Measurements from ENCODE around the gene FMN2. TPM values are rescaled to one million over a fixed set of nuclear protein-coding genes. Genes with fewer than 3 reads are reported as not detected.

FMN2 gene
- polyA plus RNA-seq, 2 of the 4 experiments (the other 2 are of a cell fraction), result 2.8 to 4.2 TPM

GRCh38 chr1:240190881-240191401 lies 99.3 kb downstream of the FMN2 start (continued):
- TF ChIP-seq BCL3 (IDR thresholded peaks at IDR 0.05), result no peak
- TF ChIP-seq CTCF (IDR thresholded peaks at IDR 0.05), result peak; percentile 91
- TF ChIP-seq GATA3 (IDR thresholded peaks at IDR 0.05; ENCODE audit: borderline replicate concordance), result peak; percentile 66; the same call in 1 of the 2 replicates
- TF ChIP-seq HEYL (CRISPR knock-in tag; IDR thresholded peaks at IDR 0.05), result no peak
- no peak for TF ChIP-seq NPAS2 (CRISPR knock-in tag; IDR thresholded peaks at IDR 0.05; ENCODE audit: borderline replicate concordance)
- no peak for TF ChIP-seq HDAC2 (IDR thresholded peaks at IDR 0.05)
- no peak for TF ChIP-seq HOXA7 (CRISPR knock-in tag; IDR thresholded peaks at IDR 0.05)
- TF ChIP-seq PHF8 (IDR thresholded peaks at IDR 0.05; ENCODE audit: borderline replicate concordance, low read depth), result no peak
- TF ChIP-seq USF2 (IDR thresholded peaks at IDR 0.05), result no peak
- TF ChIP-seq RNF2 (IDR thresholded peaks at IDR 0.05; ENCODE audit: borderline replicate concordance, low read depth), result no peak
- TF ChIP-seq CBX8 (IDR thresholded peaks at IDR 0.05), result no peak
- TF ChIP-seq CHD4 (IDR thresholded peaks at IDR 0.05; ENCODE audit: borderline replicate concordance), result no peak
- TF ChIP-seq KDM1A (IDR thresholded peaks at IDR 0.05; ENCODE audit: low read depth), result no peak
- TF ChIP-seq FOSL2 (IDR thresholded peaks at IDR 0.05), result no peak; the same call in 1 of the 2 replicates
- TF ChIP-seq FOSL2 (CRISPR knock-in tag; IDR thresholded peaks at IDR 0.05), result peak; percentile 79
- TF ChIP-seq ELK1 (IDR thresholded peaks at IDR 0.05; ENCODE audit: low read depth, low read length), result no peak
- no peak; a peak in 1 of 5 replicates for TF ChIP-seq JUN (IDR thresholded peaks at IDR 0.05)
- TF ChIP-seq ZFP36 (IDR thresholded peaks at IDR 0.05; ENCODE audit: borderline replicate concordance, partially characterized antibody), result no peak
- TF ChIP-seq SREBF2 (IDR thresholded peaks at IDR 0.05), result no peak

GRCh38 chr1:240192851-240193250 lies 101.2 kb downstream of the FMN2 start:
- H3K4me2 ChIP-seq, result no peak overlapping the region
- CTCF ChIA-PET, result interaction anchor here (1.0 kb wide), 1 partner anchor 499 kb away, joined by 4 read pairs; no protein-coding TSS in a partner anchor
- 68% methylated on average over 2 of the region's 2 CpGs for WGBS (ENCODE audit: missing lambda C conversion rate)
- H3K9me3 ChIP-seq, result no peaks in the 10 kb centered on the region
- no peak overlapping the region for H3K27ac ChIP-seq
- DNase-seq (ENCODE audit: low read depth in 1 of 2, low spot score in 1 of 2) (no peak), FAIRE-seq (no peak), ATAC-seq (no peak)
- H3K4me1 ChIP-seq, result peaks cover 23% of the 10 kb centered on the region
- POLR2A ChIA-PET, result no interaction called here
- TF ChIP-seq POLR2A (IDR thresholded peaks at IDR 0.05; ENCODE audit: low read length), result no peak
- no peak for TF ChIP-seq MAX (IDR thresholded peaks at IDR 0.05)
- TF ChIP-seq EHMT2 (IDR thresholded peaks at IDR 0.05; ENCODE audit: low read depth), result no peak
- no peak for TF ChIP-seq CEBPB (IDR thresholded peaks at IDR 0.05)
- no peak for TF ChIP-seq JUNB (IDR thresholded peaks at IDR 0.05)
- no peak for TF ChIP-seq CBX8 (IDR thresholded peaks at IDR 0.05)
- no peak for TF ChIP-seq RCOR1 (IDR thresholded peaks at IDR 0.05; ENCODE audit: low read depth, low read length)
- TF ChIP-seq ZFP36 (IDR thresholded peaks at IDR 0.05; ENCODE audit: borderline replicate concordance, partially characterized antibody), result no peak
- no peak overlapping the region for H3K4me3 ChIP-seq
